ENCODE data around the gene RIN3. TPM values are rescaled to one million over a fixed set of nuclear protein-coding genes. Genes with fewer than 3 reads are reported as not detected.

Gene RIN3
- total and polyA plus RNA-seq, 4 donors: 5.0 to 15.6 (median 9.0) TPM

- Histone ChIP-seq H3K4me3 (ENCODE audit: low read depth in 1 of 3, low read length in 3 of 3) (no peak overlapping the region), H3K9me3 (ENCODE audit: control insufficient read depth in 4 of 4, low read length in 3 of 4) (no peaks in the 10 kb centered on the region), H3K36me3 (ENCODE audit: control insufficient read depth in 4 of 4, insufficient read depth in 3 of 4, low read depth in 1 of 4, low read length in 3 of 4) (no peaks in the 10 kb centered on the region), H3K27me3 (ENCODE audit: control insufficient read depth in 4 of 4, insufficient read depth in 4 of 4, low read length in 3 of 4) (no peaks in the 10 kb centered on the region), H3K27ac (ENCODE audit: low read depth in 1 of 2, low read length in 2 of 2) (no peak overlapping the region), H3K9ac (ENCODE audit: low read depth in 1 of 2, low read length in 2 of 2) (no peak overlapping the region), H3K4me1 (ENCODE audit: control insufficient read depth in 4 of 4, insufficient read depth in 4 of 4, low read length in 3 of 4) (peaks cover 3 to 18% (median 16%) of the 10 kb centered on the region in 4 donors)
- no peak for TF ChIP-seq RAD21 (IDR thresholded peaks at IDR 0.05)
- TF ChIP-seq NR2F2 (IDR thresholded peaks at IDR 0.05): no peak
- no peak for TF ChIP-seq HNF4A (conservative IDR thresholded peaks at IDR 0.05)
- no peak for TF ChIP-seq RXRA (IDR thresholded peaks at IDR 0.05)
- TF ChIP-seq HNF4G (IDR thresholded peaks at IDR 0.05): no peak
- TF ChIP-seq JUND (IDR thresholded peaks at IDR 0.05): no peak
- no peak for TF ChIP-seq ATF3 (IDR thresholded peaks at IDR 0.05)
- no peak for TF ChIP-seq EGR1 (IDR thresholded peaks at IDR 0.05; ENCODE audit: low read depth in 2 of 2)
- no peak for TF ChIP-seq TAF1 (conservative IDR thresholded peaks at IDR 0.05)
- no peak for TF ChIP-seq FOXA2 (IDR thresholded peaks at IDR 0.05)
- WGBS: 30% methylated on average over 1 of the region's 1 CpG
- DNase-seq (ENCODE audit: low spot score): peak; percentile 17
Measured at GRCh38 chr14:92481811-92482555, 31.6 kb upstream of the RIN3 start.

GRCh38 chr14:92482621-92483319, 30.8 kb upstream of the RIN3 start:
- Histone ChIP-seq H3K9me3 (ENCODE audit: control insufficient read depth in 4 of 4, low read length in 3 of 4) (no peaks in the 10 kb centered on the region), H3K27me3 (ENCODE audit: control insufficient read depth in 4 of 4, insufficient read depth in 4 of 4, low read length in 3 of 4) (no peaks in the 10 kb centered on the region), H3K27ac (ENCODE audit: low read depth in 1 of 2, low read length in 2 of 2) (no peak overlapping the region), H3K4me1 (ENCODE audit: control insufficient read depth in 4 of 4, insufficient read depth in 4 of 4, low read length in 3 of 4) (peaks cover 3 to 18% (median 16%) of the 10 kb centered on the region in 4 donors), H3K36me3 (ENCODE audit: control insufficient read depth in 4 of 4, insufficient read depth in 3 of 4, low read depth in 1 of 4, low read length in 3 of 4) (no peaks in the 10 kb centered on the region), H3K9ac (ENCODE audit: low read depth in 1 of 2, low read length in 2 of 2) (no peak overlapping the region), H3K4me3 (ENCODE audit: low read depth in 1 of 3, low read length in 3 of 3) (no peak overlapping the region)
- no peak for DNase-seq (ENCODE audit: low spot score)
- 98% methylated on average over 9 of the region's 9 CpGs for WGBS
- no peak for TF ChIP-seq GABPA (IDR thresholded peaks at IDR 0.05 in 1 of 2, conservative IDR thresholded peaks at IDR 0.05 in 1 of 2)
- no peak for TF ChIP-seq MAX (IDR thresholded peaks at IDR 0.05)
- TF ChIP-seq SP1 (IDR thresholded peaks at IDR 0.05): no peak
- TF ChIP-seq RXRA (IDR thresholded peaks at IDR 0.05): no peak
- TF ChIP-seq EGR1 (IDR thresholded peaks at IDR 0.05; ENCODE audit: low read depth in 2 of 2): no peak
- no peak for TF ChIP-seq JUND (IDR thresholded peaks at IDR 0.05)
- TF ChIP-seq HNF4A (conservative IDR thresholded peaks at IDR 0.05): no peak

GRCh38 chr14:92484132-92484823, 29.3 kb upstream of the RIN3 start:
- Histone ChIP-seq H3K27ac (ENCODE audit: low read depth in 1 of 2, low read length in 2 of 2) (no peak overlapping the region), H3K4me3 (ENCODE audit: low read depth in 1 of 3, low read length in 3 of 3) (no peak overlapping the region), H3K9ac (ENCODE audit: low read depth in 1 of 2, low read length in 2 of 2) (no peak overlapping the region), H3K36me3 (ENCODE audit: control insufficient read depth in 4 of 4, insufficient read depth in 3 of 4, low read depth in 1 of 4, low read length in 3 of 4) (no peaks in the 10 kb centered on the region), H3K27me3 (ENCODE audit: control insufficient read depth in 4 of 4, insufficient read depth in 4 of 4, low read length in 3 of 4) (no peaks in the 10 kb centered on the region), H3K4me1 (ENCODE audit: control insufficient read depth in 4 of 4, insufficient read depth in 4 of 4, low read length in 3 of 4) (peaks cover 3 to 18% (median 16%) of the 10 kb centered on the region in 4 donors), H3K9me3 (ENCODE audit: control insufficient read depth in 4 of 4, low read length in 3 of 4) (no peaks in the 10 kb centered on the region)
- DNase-seq (ENCODE audit: low spot score): no peak
- 94% methylated on average over 7 of the region's 7 CpGs for WGBS
- no peak for TF ChIP-seq HNF4G (IDR thresholded peaks at IDR 0.05)
- TF ChIP-seq FOXA2 (IDR thresholded peaks at IDR 0.05): no peak
- no peak for TF ChIP-seq YY1 (IDR thresholded peaks at IDR 0.05)
- TF ChIP-seq MAX (IDR thresholded peaks at IDR 0.05): no peak
- no peak for TF ChIP-seq NR2F2 (IDR thresholded peaks at IDR 0.05)
- no peak for TF ChIP-seq RAD21 (IDR thresholded peaks at IDR 0.05)
- TF ChIP-seq GABPA (IDR thresholded peaks at IDR 0.05 in 1 of 2, conservative IDR thresholded peaks at IDR 0.05 in 1 of 2): no peak
- no peak for TF ChIP-seq HNF4A (conservative IDR thresholded peaks at IDR 0.05)
- TF ChIP-seq CTCF (IDR thresholded peaks at IDR 0.05; ENCODE audit: low read depth, low read length, missing input control): no peak
- TF ChIP-seq EGR1 (IDR thresholded peaks at IDR 0.05; ENCODE audit: low read depth in 2 of 2): no peak
- no peak for TF ChIP-seq RXRA (IDR thresholded peaks at IDR 0.05)
- TF ChIP-seq FOXA1 (IDR thresholded peaks at IDR 0.05): no peak
- TF ChIP-seq REST (IDR thresholded peaks at IDR 0.05): no peak
- no peak for TF ChIP-seq JUND (IDR thresholded peaks at IDR 0.05)
- no peak for TF ChIP-seq ATF3 (IDR thresholded peaks at IDR 0.05)
- no peak for TF ChIP-seq TAF1 (conservative IDR thresholded peaks at IDR 0.05)

Data from liver (tissue), 9 donors.